Measurements from ENCODE around the gene KLHL20.
A peak's percentile ranks its signal among the peaks of the same experiment; 100 is the strongest.
"Not testable (repeated sequence)": the region's sequence is repeated elsewhere in the genome, so short reads cannot be mapped to it uniquely, and the experiment has no call there.

KLHL20 gene, protein sequence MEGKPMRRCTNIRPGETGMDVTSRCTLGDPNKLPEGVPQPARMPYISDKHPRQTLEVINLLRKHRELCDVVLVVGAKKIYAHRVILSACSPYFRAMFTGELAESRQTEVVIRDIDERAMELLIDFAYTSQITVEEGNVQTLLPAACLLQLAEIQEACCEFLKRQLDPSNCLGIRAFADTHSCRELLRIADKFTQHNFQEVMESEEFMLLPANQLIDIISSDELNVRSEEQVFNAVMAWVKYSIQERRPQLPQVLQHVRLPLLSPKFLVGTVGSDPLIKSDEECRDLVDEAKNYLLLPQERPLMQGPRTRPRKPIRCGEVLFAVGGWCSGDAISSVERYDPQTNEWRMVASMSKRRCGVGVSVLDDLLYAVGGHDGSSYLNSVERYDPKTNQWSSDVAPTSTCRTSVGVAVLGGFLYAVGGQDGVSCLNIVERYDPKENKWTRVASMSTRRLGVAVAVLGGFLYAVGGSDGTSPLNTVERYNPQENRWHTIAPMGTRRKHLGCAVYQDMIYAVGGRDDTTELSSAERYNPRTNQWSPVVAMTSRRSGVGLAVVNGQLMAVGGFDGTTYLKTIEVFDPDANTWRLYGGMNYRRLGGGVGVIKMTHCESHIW

DNA sequence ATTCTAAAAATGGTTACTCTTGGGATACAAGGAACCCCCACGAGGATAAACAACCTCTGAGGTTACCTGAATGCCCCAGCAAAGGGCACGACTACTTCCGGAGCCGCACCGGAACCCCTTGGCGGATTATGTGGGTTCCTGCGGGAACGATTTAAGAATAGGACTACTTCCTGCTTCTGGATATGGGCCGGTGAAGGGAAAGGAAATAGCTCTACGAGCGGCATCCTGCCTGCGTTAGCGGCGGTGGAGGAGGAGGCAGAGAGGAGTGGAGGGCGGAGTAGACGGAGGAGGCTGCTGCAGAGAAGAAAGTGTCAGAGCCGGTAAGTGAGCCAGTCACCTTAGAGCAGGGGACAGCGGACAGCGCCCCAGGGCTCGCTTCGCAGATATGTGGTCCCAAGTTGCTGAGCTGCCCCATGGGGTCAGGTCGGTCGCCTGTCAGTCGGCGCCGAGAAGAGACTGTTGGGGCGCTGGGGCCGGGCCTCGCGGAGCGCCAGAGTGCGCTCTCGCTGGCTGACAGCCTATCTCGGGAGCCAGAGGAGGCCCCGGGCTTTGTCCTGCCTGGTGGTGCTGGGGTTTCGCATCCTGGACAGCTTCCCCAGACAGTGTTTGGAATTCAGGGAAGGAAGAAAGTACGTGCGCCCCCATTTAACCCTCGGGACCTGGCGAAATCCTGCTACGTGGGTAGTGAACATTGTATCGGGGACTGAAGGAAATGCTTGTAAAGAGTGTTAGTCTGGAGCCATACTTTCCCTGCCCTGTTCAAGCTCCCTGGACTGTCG, at the start of gene KLHL20:
Gene KLHL20 (plus strand): TSS at position 223 of the 779 bp plus-strand sequence. CDS start 1,063 bp downstream, outside the sequence.
- H3K4me3 ChIP-seq (ENCODE audit: low read depth in 1 of 5, low read length in 5 of 5): peak within 1 kb of the TSS; percentile 86 to 98 (median 95)

DNA sequence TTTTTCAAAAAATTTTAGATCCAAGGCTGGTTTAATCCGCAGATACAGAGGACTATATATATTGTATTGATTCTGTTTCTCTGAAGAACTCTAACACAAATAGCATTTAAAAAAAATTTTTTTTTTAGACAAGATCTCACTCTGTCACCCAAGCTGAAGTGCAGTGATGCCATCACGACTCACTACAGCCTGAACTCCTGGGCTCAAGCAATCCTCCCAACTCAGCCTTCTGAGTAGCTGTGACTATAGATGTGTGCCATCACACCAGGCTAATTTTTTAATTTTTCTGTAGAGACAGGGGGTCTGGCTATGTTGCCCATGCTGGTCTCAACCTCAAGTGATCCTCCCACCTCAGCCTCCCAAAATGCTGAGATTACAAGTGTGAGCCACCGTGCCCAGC, 48.1 kb upstream of the KLHL20 start:
- Histone ChIP-seq H3K36me3 (ENCODE audit: control insufficient read depth in 5 of 5, insufficient read depth in 5 of 5, low read length in 5 of 5) (no peaks in the 10 kb centered on the region), H3K4me1 (ENCODE audit: control insufficient read depth in 5 of 5, insufficient read depth in 5 of 5, low read length in 5 of 5) (peaks cover 0 to 9% (median 7%) of the 10 kb centered on the region in 5 donors), H3K4me3 (ENCODE audit: low read depth in 1 of 5, low read length in 5 of 5) (no peak overlapping the region)

More for the DNA sequence above, at the start of gene KLHL20:
- Histone ChIP-seq H3K36me3 (ENCODE audit: control insufficient read depth in 5 of 5, insufficient read depth in 5 of 5, low read length in 5 of 5) (peaks cover 0 to 4% (median 3%) of the 10 kb centered on the region in 5 donors), H3K9me3 (ENCODE audit: control insufficient read depth in 5 of 5, low read length in 5 of 5) (no peaks in the 10 kb centered on the region), H3K9ac (ENCODE audit: low read length in 5 of 5) (peak within 1 kb of the TSS; percentile 88 to 100 (median 98)), H3K27me3 (ENCODE audit: control insufficient read depth in 5 of 5, insufficient read depth in 4 of 5, low read length in 5 of 5) (peaks cover 0 to 9% (median 2%) of the 10 kb centered on the region in 5 donors), H3K27ac (ENCODE audit: low read depth, low read length) (peak within 1 kb of the TSS; percentile 84), H3K4me1 (ENCODE audit: control insufficient read depth in 5 of 5, insufficient read depth in 5 of 5, low read length in 5 of 5) (peaks cover 2 to 29% (median 21%) of the 10 kb centered on the region in 5 donors)

DNA sequence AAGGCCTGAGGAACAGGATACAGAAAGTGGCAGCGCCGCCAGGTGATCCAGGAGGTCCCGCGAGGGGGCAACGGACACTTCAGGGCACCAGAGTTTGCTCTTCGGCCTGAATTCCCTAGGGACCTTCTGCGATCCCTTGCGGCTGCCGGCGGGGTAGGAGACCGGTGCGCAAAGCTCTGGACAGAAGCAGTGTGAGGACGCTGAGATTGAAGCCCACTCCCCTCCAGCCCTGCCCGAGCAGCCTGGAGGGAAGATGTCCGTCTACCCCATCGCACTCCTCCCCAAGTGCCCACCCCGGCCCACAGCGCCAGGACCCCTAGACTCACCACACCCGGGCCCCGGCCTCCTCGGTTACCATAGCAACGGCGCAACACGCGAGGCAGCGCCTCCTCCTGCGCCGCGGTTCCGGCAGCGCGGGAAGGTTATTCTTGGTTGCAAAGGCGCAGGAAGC, 45.3 kb upstream of the KLHL20 start, which contains the start of gene ANKRD45:
Gene ANKRD45 (minus strand): TSS at position 361 of the 451 bp plus-strand sequence. CDS start 10,433 bp downstream, outside the sequence.
- Histone ChIP-seq H3K27me3 (ENCODE audit: control insufficient read depth in 5 of 5, insufficient read depth in 4 of 5, low read length in 5 of 5) (peaks cover 4 to 17% (median 9%) of the 10 kb centered on the region in 5 donors), H3K4me1 (ENCODE audit: control insufficient read depth in 5 of 5, insufficient read depth in 5 of 5, low read length in 5 of 5) (peaks cover 0 to 9% (median 7%) of the 10 kb centered on the region in 5 donors), H3K27ac (ENCODE audit: low read depth, low read length) (no peak within 1 kb of the TSS), H3K9ac (ENCODE audit: low read length in 5 of 5) (peak within 1 kb of the TSS in 1 of 5 donors; percentile 41), H3K36me3 (ENCODE audit: control insufficient read depth in 5 of 5, insufficient read depth in 5 of 5, low read length in 5 of 5) (no peaks in the 10 kb centered on the region), H3K9me3 (ENCODE audit: control insufficient read depth in 5 of 5, low read length in 5 of 5) (no peaks in the 10 kb centered on the region), H3K4me3 (ENCODE audit: low read depth in 1 of 5, low read length in 5 of 5) (peak within 1 kb of the TSS; percentile 25 to 63 (median 51))

More for the DNA sequence above, 48.1 kb upstream of the KLHL20 start:
- no peak overlapping the region for H3K9ac ChIP-seq (ENCODE audit: low read length in 5 of 5)
- H3K27ac ChIP-seq (ENCODE audit: low read depth, low read length): no peak overlapping the region
- no peaks in the 10 kb centered on the region for H3K9me3 ChIP-seq (ENCODE audit: control insufficient read depth in 5 of 5, low read length in 5 of 5)
- H3K27me3 ChIP-seq (ENCODE audit: control insufficient read depth in 5 of 5, insufficient read depth in 4 of 5, low read length in 5 of 5): peaks cover 4 to 17% (median 9%) of the 10 kb centered on the region in 5 donors

DNA sequence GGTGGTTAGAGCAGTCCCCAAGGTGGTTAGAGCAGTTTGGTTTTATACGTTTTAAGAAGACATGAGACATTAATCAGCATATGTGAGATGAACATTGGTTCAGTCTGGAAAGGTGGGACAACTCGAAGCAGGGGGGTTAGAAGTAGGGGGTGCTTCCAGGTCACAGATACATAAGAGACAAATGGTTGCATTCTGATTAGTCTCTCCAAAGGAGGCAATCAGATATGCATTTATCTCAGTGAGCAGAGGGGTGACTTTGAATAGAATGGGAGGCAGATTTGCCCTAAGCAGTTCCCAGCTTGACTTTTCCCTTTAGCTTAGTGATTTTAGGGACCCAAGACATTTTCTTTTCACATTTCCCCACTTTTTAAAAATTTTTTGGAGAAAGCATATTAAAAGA, 40.3 kb upstream of the KLHL20 start:
- peaks cover 0 to 12% (median 4%) of the 10 kb centered on the region in 5 donors for H3K27me3 ChIP-seq (ENCODE audit: control insufficient read depth in 5 of 5, insufficient read depth in 4 of 5, low read length in 5 of 5)
- H3K4me3 ChIP-seq (ENCODE audit: low read depth in 1 of 5, low read length in 5 of 5); H3K36me3 ChIP-seq (ENCODE audit: control insufficient read depth in 5 of 5, insufficient read depth in 5 of 5, low read length in 5 of 5); H3K9me3 ChIP-seq (ENCODE audit: control insufficient read depth in 5 of 5, low read length in 5 of 5); H3K4me1 ChIP-seq (ENCODE audit: control insufficient read depth in 5 of 5, insufficient read depth in 5 of 5, low read length in 5 of 5); H3K9ac ChIP-seq (ENCODE audit: low read length in 5 of 5); H3K27ac ChIP-seq (ENCODE audit: low read depth, low read length): not testable (repeated sequence)

DNA sequence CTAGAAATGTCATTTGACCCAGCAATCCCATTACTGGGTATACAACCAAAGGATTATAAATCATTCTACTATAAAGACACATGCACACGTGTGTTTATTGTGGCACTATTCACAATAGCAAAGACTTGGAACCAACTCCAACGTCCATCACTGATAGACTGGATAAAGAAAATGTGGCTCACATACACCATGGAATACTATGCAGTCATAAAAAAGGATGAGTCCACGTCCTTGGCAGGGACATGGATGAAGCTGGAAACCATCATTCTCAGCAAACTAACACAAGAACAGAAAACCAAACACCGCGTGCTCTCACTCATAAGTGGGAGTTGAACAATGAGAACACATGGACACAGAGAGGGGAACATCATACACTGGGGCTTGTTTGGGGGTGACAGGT, 34.6 kb upstream of the KLHL20 start:
- not testable (repeated sequence) for H3K4me3 ChIP-seq (ENCODE audit: low read depth in 1 of 5, low read length in 5 of 5); H3K27ac ChIP-seq (ENCODE audit: low read depth, low read length); H3K27me3 ChIP-seq (ENCODE audit: control insufficient read depth in 5 of 5, insufficient read depth in 4 of 5, low read length in 5 of 5); H3K9ac ChIP-seq (ENCODE audit: low read length in 5 of 5); H3K9me3 ChIP-seq (ENCODE audit: control insufficient read depth in 5 of 5, low read length in 5 of 5); H3K36me3 ChIP-seq (ENCODE audit: control insufficient read depth in 5 of 5, insufficient read depth in 5 of 5, low read length in 5 of 5); H3K4me1 ChIP-seq (ENCODE audit: control insufficient read depth in 5 of 5, insufficient read depth in 5 of 5, low read length in 5 of 5)

DNA sequence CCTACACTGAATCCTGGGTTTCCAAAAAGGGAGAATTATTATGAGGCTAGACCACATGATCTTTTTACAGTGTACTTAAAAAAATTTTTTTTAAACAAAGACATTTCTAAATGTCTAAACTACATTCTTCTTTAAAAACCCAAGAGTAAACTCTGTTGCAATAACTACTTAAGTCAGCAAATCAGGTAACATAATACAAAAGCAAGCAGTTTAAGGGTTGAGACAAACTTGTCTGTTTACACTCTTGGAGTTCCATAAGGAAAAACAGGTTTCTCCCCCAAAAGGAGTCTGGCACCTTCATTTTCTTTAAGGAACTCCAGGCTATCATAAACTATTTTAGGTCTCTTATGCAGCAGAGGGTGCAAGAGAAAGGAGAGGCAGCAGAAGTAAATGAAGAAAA, 32.6 kb upstream of the KLHL20 start:
- Histone ChIP-seq H3K9ac (ENCODE audit: low read length in 5 of 5) (no peak overlapping the region), H3K4me1 (ENCODE audit: control insufficient read depth in 5 of 5, insufficient read depth in 5 of 5, low read length in 5 of 5) (no peaks in the 10 kb centered on the region), H3K9me3 (ENCODE audit: control insufficient read depth in 5 of 5, low read length in 5 of 5) (no peaks in the 10 kb centered on the region), H3K36me3 (ENCODE audit: control insufficient read depth in 5 of 5, insufficient read depth in 5 of 5, low read length in 5 of 5) (no peaks in the 10 kb centered on the region), H3K4me3 (ENCODE audit: low read depth in 1 of 5, low read length in 5 of 5) (no peak overlapping the region), H3K27me3 (ENCODE audit: control insufficient read depth in 5 of 5, insufficient read depth in 4 of 5, low read length in 5 of 5) (no peaks in the 10 kb centered on the region), H3K27ac (ENCODE audit: low read depth, low read length) (no peak overlapping the region)

DNA sequence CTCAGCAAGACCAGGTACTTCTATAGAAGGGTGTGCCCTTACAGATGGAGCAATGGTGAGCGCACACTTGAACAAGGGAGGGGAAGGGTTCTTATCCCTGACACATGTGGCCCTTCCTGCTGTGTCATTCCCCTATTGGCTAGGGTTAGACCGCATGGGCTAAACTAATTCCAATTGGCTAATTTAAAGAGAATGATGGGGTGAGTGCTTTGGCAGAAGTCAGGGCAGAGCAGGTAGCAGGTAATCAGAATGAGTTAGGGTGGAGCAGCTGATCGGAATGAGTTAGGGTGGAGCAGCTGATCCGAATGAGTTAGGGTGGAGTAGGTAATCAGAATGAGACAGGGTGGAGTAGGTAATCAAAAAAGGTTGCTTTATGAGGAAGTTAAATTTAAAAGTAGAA, 30.9 kb upstream of the KLHL20 start:
- H3K27ac ChIP-seq (ENCODE audit: low read depth, low read length); H3K9ac ChIP-seq (ENCODE audit: low read length in 5 of 5); H3K4me3 ChIP-seq (ENCODE audit: low read depth in 1 of 5, low read length in 5 of 5); H3K36me3 ChIP-seq (ENCODE audit: control insufficient read depth in 5 of 5, insufficient read depth in 5 of 5, low read length in 5 of 5); H3K27me3 ChIP-seq (ENCODE audit: control insufficient read depth in 5 of 5, insufficient read depth in 4 of 5, low read length in 5 of 5); H3K9me3 ChIP-seq (ENCODE audit: control insufficient read depth in 5 of 5, low read length in 5 of 5); H3K4me1 ChIP-seq (ENCODE audit: control insufficient read depth in 5 of 5, insufficient read depth in 5 of 5, low read length in 5 of 5): not testable (repeated sequence)

DNA sequence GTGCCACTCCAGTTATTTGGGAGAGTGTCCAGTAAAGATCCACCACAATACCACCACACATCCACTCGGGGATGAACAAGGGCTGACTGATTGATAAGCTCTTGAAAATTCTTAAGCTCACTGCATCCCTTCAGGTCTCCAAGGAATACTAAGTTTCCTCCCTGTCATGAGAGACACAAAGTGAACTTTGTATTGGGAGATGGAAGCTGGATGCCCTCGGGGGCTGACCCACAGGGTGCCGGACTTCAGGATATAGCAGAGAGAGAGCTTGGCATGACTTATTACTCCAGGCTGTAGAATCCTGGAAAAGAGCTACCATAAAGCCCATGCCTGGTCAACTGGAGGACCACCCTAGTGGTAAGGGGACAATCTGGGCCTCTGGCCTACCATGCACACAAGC, 29.7 kb upstream of the KLHL20 start:
- H3K4me3 ChIP-seq (ENCODE audit: low read depth in 1 of 5, low read length in 5 of 5); H3K9ac ChIP-seq (ENCODE audit: low read length in 5 of 5); H3K9me3 ChIP-seq (ENCODE audit: control insufficient read depth in 5 of 5, low read length in 5 of 5); H3K36me3 ChIP-seq (ENCODE audit: control insufficient read depth in 5 of 5, insufficient read depth in 5 of 5, low read length in 5 of 5); H3K27ac ChIP-seq (ENCODE audit: low read depth, low read length); H3K4me1 ChIP-seq (ENCODE audit: control insufficient read depth in 5 of 5, insufficient read depth in 5 of 5, low read length in 5 of 5); H3K27me3 ChIP-seq (ENCODE audit: control insufficient read depth in 5 of 5, insufficient read depth in 4 of 5, low read length in 5 of 5): not testable (repeated sequence)

DNA sequence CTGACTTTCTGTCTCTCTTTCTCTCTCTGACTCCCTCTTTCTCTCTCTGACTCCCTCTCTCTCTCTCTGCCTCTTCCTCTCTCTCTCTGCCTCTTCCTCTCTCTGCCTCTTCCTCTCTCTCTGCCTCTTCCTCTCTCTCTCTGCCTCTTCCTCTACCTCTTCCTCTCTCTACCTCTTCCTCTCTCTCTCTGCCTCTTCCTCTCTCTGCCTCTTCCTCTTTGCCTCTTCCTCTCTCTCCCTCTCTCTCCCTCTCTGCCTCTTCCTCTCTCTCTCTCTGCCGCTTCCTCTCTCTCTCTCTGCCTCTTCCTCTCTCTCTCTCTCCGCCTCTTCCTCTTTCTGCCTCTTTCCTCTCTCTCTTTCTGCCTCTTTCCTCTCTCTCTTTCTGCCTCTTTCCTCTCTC, 26.5 kb upstream of the KLHL20 start:
- no peaks in the 10 kb centered on the region for H3K27me3 ChIP-seq (ENCODE audit: control insufficient read depth in 5 of 5, insufficient read depth in 4 of 5, low read length in 5 of 5)
- H3K9ac ChIP-seq (ENCODE audit: low read length in 5 of 5): no peak overlapping the region
- H3K27ac ChIP-seq (ENCODE audit: low read depth, low read length): no peak overlapping the region
- no peaks in the 10 kb centered on the region for H3K36me3 ChIP-seq (ENCODE audit: control insufficient read depth in 5 of 5, insufficient read depth in 5 of 5, low read length in 5 of 5)
- H3K9me3 ChIP-seq (ENCODE audit: control insufficient read depth in 5 of 5, low read length in 5 of 5): no peaks in the 10 kb centered on the region
- H3K4me3 ChIP-seq (ENCODE audit: low read depth in 1 of 5, low read length in 5 of 5): no peak overlapping the region
- H3K4me1 ChIP-seq (ENCODE audit: control insufficient read depth in 5 of 5, insufficient read depth in 5 of 5, low read length in 5 of 5): no peaks in the 10 kb centered on the region

Measured in subcutaneous abdominal adipose tissue (tissue), 5 donors.